ENCODE measurements around the gene PLA2G4A. TPM values are rescaled to one million over a fixed set of nuclear protein-coding genes. Genes with fewer than 3 reads are reported as not detected.

PLA2G4A gene
- total RNA-seq (under 1 TPM; 0.35 to 0.96 TPM), total RNA-seq (0 to 0.08 reads per million in 2 donors)

- peak; percentile 63 for ATAC-seq
- no peak for DNase-seq
- H3K4me1 Mint-ChIP-seq = peaks cover 9% of the 10 kb centered on the region
- H3K27ac Mint-ChIP-seq = no peak within 1 kb of the TSS
- peak within 1 kb of the TSS; percentile 86 for H3K4me3 Mint-ChIP-seq
- H3K27me3 Mint-ChIP-seq = peaks cover 18% of the 10 kb centered on the region
- H3K9me3 ChIP-seq (ENCODE audit: control insufficient read depth, low read length, poor library complexity, severe bottlenecking) = no peaks in the 10 kb centered on the region
- H3K36me3 Mint-ChIP-seq (ENCODE audit: low read depth) = no peaks in the 10 kb centered on the region
Measured at GRCh38 chr1:186828611-186829454, at the start of gene PLA2G4A. Gene PLA2G4A (plus strand): TSS chr1:186828949. CDS start chr1:186854355, 25,406 bp downstream.

GRCh38 chr1:186780076-186780475, 48.7 kb upstream of the PLA2G4A start:
- no peaks in the 10 kb centered on the region for H3K4me1 Mint-ChIP-seq
- no peaks in the 10 kb centered on the region for H3K36me3 Mint-ChIP-seq (ENCODE audit: low read depth)

GRCh38 chr1:186781730-186782129, 47.0 kb upstream of the PLA2G4A start:
- Mint-ChIP-seq H3K27me3 (peaks cover 9% of the 10 kb centered on the region), H3K4me3 (no peak overlapping the region), H3K36me3 (ENCODE audit: low read depth) (no peaks in the 10 kb centered on the region), H3K27ac (no peak overlapping the region), H3K4me1 (no peaks in the 10 kb centered on the region)
- no peak for DNase-seq
- no peak for ATAC-seq
- H3K9me3 ChIP-seq (ENCODE audit: control insufficient read depth, low read length, poor library complexity, severe bottlenecking) = no peaks in the 10 kb centered on the region

More at GRCh38 chr1:186780076-186780475, 48.7 kb upstream of the PLA2G4A start:
- ATAC-seq (no peak), DNase-seq (no peak)
- no peak overlapping the region for H3K4me3 Mint-ChIP-seq
- no peaks in the 10 kb centered on the region for H3K9me3 ChIP-seq (ENCODE audit: control insufficient read depth, low read length, poor library complexity, severe bottlenecking)
- peaks cover 9% of the 10 kb centered on the region for H3K27me3 Mint-ChIP-seq
- H3K27ac Mint-ChIP-seq = no peak overlapping the region

GRCh38 chr1:186782791-186783190, 46.0 kb upstream of the PLA2G4A start:
- H3K4me1 Mint-ChIP-seq = no peaks in the 10 kb centered on the region
- no peaks in the 10 kb centered on the region for H3K9me3 ChIP-seq (ENCODE audit: control insufficient read depth, low read length, poor library complexity, severe bottlenecking)
- H3K4me3 Mint-ChIP-seq = no peak overlapping the region
- no peaks in the 10 kb centered on the region for H3K36me3 Mint-ChIP-seq (ENCODE audit: low read depth)
- no peak overlapping the region for H3K27ac Mint-ChIP-seq
- ATAC-seq = no peak
- DNase-seq = no peak
- H3K27me3 Mint-ChIP-seq = peaks cover 9% of the 10 kb centered on the region

- Mint-ChIP-seq H3K36me3 (ENCODE audit: low read depth) (no peaks in the 10 kb centered on the region), H3K4me3 (no peak overlapping the region), H3K27ac (no peak overlapping the region), H3K4me1 (no peaks in the 10 kb centered on the region), H3K27me3 (peaks cover 9% of the 10 kb centered on the region)
- DNase-seq (no peak), ATAC-seq (no peak)
- H3K9me3 ChIP-seq (ENCODE audit: control insufficient read depth, low read length, poor library complexity, severe bottlenecking) = no peaks in the 10 kb centered on the region
Measured at GRCh38 chr1:186783193-186783592, 45.6 kb upstream of the PLA2G4A start.

- ATAC-seq = no peak
- no peaks in the 10 kb centered on the region for H3K36me3 Mint-ChIP-seq (ENCODE audit: low read depth)
- DNase-seq = no peak
- H3K27ac Mint-ChIP-seq = no peak overlapping the region
- H3K9me3 ChIP-seq (ENCODE audit: control insufficient read depth, low read length, poor library complexity, severe bottlenecking) = no peaks in the 10 kb centered on the region
- no peak overlapping the region for H3K4me3 Mint-ChIP-seq
- no peaks in the 10 kb centered on the region for H3K4me1 Mint-ChIP-seq
- H3K27me3 Mint-ChIP-seq = peaks cover 1% of the 10 kb centered on the region
Measured at GRCh38 chr1:186785503-186785902, 43.2 kb upstream of the PLA2G4A start.

GRCh38 chr1:186790101-186790500, 38.6 kb upstream of the PLA2G4A start:
- no peaks in the 10 kb centered on the region for H3K9me3 ChIP-seq (ENCODE audit: control insufficient read depth, low read length, poor library complexity, severe bottlenecking)
- DNase-seq (no peak), ATAC-seq (no peak)
- Mint-ChIP-seq H3K27me3 (no peaks in the 10 kb centered on the region), H3K36me3 (ENCODE audit: low read depth) (no peaks in the 10 kb centered on the region), H3K4me3 (no peak overlapping the region), H3K4me1 (no peaks in the 10 kb centered on the region), H3K27ac (no peak overlapping the region)

- no peaks in the 10 kb centered on the region for H3K27me3 Mint-ChIP-seq
- no peak overlapping the region for H3K4me3 Mint-ChIP-seq
- H3K27ac Mint-ChIP-seq = no peak overlapping the region
- DNase-seq (no peak), ATAC-seq (no peak)
- H3K4me1 Mint-ChIP-seq = no peaks in the 10 kb centered on the region
- H3K9me3 ChIP-seq (ENCODE audit: control insufficient read depth, low read length, poor library complexity, severe bottlenecking) = no peaks in the 10 kb centered on the region
- no peaks in the 10 kb centered on the region for H3K36me3 Mint-ChIP-seq (ENCODE audit: low read depth)
Measured at GRCh38 chr1:186792870-186793581, 35.7 kb upstream of the PLA2G4A start.

GRCh38 chr1:186793582-186793927, 35.2 kb upstream of the PLA2G4A start:
- Mint-ChIP-seq H3K27ac (no peak overlapping the region), H3K4me3 (no peak overlapping the region), H3K36me3 (ENCODE audit: low read depth) (no peaks in the 10 kb centered on the region), H3K27me3 (no peaks in the 10 kb centered on the region), H3K4me1 (no peaks in the 10 kb centered on the region)
- H3K9me3 ChIP-seq (ENCODE audit: control insufficient read depth, low read length, poor library complexity, severe bottlenecking) = no peaks in the 10 kb centered on the region
- DNase-seq (no peak), ATAC-seq (no peak)

- H3K27me3 Mint-ChIP-seq = no peaks in the 10 kb centered on the region
- no peaks in the 10 kb centered on the region for H3K4me1 Mint-ChIP-seq
- H3K36me3 Mint-ChIP-seq (ENCODE audit: low read depth) = no peaks in the 10 kb centered on the region
- H3K9me3 ChIP-seq (ENCODE audit: control insufficient read depth, low read length, poor library complexity, severe bottlenecking) = no peaks in the 10 kb centered on the region
- H3K27ac Mint-ChIP-seq = no peak overlapping the region
- no peak overlapping the region for H3K4me3 Mint-ChIP-seq
- DNase-seq = no peak
- no peak for ATAC-seq
Measured at GRCh38 chr1:186798960-186799688, 29.6 kb upstream of the PLA2G4A start.

GRCh38 chr1:186799689-186800054, 29.1 kb upstream of the PLA2G4A start:
- Mint-ChIP-seq H3K4me3 (no peak overlapping the region), H3K4me1 (no peaks in the 10 kb centered on the region), H3K27ac (no peak overlapping the region), H3K27me3 (no peaks in the 10 kb centered on the region), H3K36me3 (ENCODE audit: low read depth) (no peaks in the 10 kb centered on the region)
- DNase-seq (no peak), ATAC-seq (no peak)
- H3K9me3 ChIP-seq (ENCODE audit: control insufficient read depth, low read length, poor library complexity, severe bottlenecking) = no peaks in the 10 kb centered on the region

- Mint-ChIP-seq H3K36me3 (ENCODE audit: low read depth) (no peaks in the 10 kb centered on the region), H3K27me3 (no peaks in the 10 kb centered on the region), H3K4me1 (no peaks in the 10 kb centered on the region), H3K4me3 (no peak overlapping the region), H3K27ac (no peak overlapping the region)
- DNase-seq (no peak), ATAC-seq (no peak)
- no peaks in the 10 kb centered on the region for H3K9me3 ChIP-seq (ENCODE audit: control insufficient read depth, low read length, poor library complexity, severe bottlenecking)
Measured at GRCh38 chr1:186802388-186802787, 26.4 kb upstream of the PLA2G4A start.

- no peak for ATAC-seq
- H3K27ac Mint-ChIP-seq = no peak overlapping the region
- H3K4me1 Mint-ChIP-seq = no peaks in the 10 kb centered on the region
- no peaks in the 10 kb centered on the region for H3K9me3 ChIP-seq (ENCODE audit: control insufficient read depth, low read length, poor library complexity, severe bottlenecking)
- no peak overlapping the region for H3K4me3 Mint-ChIP-seq
- H3K27me3 Mint-ChIP-seq = no peaks in the 10 kb centered on the region
- no peak for DNase-seq
- H3K36me3 Mint-ChIP-seq (ENCODE audit: low read depth) = no peaks in the 10 kb centered on the region
Measured at GRCh38 chr1:186804679-186805078, 24.1 kb upstream of the PLA2G4A start.
